GM19043 (cell line): ENCODE results near the gene CCER1.

Experiments used
- ATAC-seq: cut with Tn5 transposase; IDR thresholded peaks from one replicate; pipeline ENCODE4 v1.9.1; 2021; ENCODE audit warnings: low read depth; ENCODE audit not compliant: unreplicated experiment

Gene CCER1

GRCh38 chr12:90969346-90969745 lies 14.4 kb upstream of the CCER1 start:
- no peak for ATAC-seq

GRCh38 chr12:90965204-90965603 lies 10.2 kb upstream of the CCER1 start:
- no peak for ATAC-seq

DNA sequence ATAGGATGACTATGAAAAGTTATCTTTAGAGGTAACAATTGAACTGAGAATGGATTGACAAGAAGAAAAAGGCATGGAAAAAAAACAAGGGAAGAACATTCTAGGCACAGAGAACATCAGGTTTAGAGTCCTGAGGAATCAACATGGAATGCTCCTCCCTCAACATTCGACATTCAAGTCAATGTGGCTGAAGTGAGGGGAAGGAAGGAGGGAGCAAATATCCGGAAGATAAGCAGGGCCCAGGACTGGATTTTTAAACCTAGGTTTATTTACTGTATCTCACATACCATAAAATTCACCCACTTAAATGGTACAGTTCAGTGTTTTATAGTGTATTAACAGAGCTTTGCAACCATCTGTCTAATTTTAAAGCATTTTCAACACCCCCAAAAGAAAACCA lies 9.6 kb upstream of the CCER1 start:
- no peak for ATAC-seq

DNA sequence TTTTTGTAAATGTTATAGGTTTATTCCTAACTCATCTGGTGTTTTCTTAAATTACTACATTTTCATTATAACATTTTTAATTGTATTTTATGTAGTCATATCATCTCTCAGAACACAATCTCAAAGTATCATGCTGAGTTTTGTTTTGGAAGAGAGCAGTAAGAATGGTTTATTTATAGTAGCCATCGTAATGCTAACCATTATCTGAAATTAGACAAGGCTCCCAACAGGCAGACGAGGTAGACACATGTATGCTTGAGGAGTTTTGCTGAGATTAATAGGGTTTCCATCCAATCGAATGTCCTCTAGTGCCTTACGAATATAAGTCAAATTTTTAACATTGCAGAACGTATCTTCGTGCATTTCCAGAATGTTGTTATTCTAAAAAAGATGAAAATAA lies 9.0 kb upstream of the CCER1 start:
- ATAC-seq: no peak

DNA sequence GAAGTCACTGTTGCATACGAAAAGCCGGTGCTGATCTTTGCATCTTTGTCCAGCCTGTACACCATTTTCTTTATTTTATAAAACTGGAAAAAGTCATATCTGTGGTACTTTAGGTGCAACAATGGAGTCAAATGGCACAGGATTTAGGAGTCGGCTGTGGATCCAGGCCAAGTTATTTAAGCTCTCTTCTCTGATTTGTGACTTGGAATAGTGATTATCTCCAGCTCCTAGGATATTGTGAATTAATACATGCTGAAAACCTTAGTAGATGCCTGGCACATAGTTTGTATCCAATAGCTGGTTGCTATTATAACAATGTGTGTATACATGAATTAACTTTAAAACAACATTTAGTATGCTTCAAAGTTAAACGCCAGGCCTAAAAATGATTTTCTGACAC lies 6.2 kb upstream of the CCER1 start:
- ATAC-seq: no peak

GRCh38 chr12:90959538-90960139 lies 4.7 kb upstream of the CCER1 start:
- ATAC-seq: peak; percentile 79

DNA sequence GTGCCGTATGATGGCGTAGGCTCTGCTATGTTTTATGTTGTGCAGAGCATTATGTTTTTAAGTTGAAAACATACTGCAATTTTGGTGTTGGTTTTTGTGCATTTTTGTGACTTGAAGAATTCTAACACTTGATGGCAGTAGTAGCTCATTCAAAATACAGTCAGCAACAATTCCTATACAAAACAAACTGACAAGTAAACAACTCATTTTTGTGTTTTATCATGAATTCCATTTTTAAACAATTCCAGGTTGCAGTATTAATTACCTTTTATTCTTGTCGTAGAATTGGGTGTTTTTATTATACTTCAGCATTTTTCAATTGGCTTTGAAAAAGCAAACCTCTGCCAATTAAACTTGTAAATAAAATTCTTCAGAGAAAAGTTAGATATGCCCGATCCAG lies 4.1 kb upstream of the CCER1 start:
- ATAC-seq: no peak

GRCh38 chr12:90958347-90958746 lies 3.4 kb upstream of the CCER1 start:
- ATAC-seq: no peak

DNA sequence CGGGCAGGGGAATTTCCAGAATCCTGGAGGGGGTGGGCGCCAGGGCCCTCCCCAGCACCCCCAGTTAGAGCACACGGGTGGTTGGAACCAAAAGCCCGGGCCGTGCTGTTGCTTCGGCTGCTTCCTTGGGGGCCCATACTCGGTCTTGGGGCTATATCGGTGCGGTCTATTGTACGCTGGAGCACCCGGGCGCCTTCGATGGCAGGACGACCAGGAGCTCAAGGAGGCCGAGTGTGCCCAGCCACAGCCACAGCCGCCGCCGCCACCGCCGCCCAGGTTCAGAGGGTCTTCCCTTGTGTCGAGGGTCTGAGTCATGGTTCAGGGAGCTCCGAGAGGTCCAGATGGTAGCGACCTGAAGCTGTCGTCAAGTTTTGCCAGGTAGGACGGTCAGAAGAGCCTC lies 548 bp downstream of the CCER1 start:
- ATAC-seq: no peak

- ATAC-seq: no peak
These were observed 987 bp downstream of the CCER1 start for GRCh38 chr12:90953956-90954421.

DNA sequence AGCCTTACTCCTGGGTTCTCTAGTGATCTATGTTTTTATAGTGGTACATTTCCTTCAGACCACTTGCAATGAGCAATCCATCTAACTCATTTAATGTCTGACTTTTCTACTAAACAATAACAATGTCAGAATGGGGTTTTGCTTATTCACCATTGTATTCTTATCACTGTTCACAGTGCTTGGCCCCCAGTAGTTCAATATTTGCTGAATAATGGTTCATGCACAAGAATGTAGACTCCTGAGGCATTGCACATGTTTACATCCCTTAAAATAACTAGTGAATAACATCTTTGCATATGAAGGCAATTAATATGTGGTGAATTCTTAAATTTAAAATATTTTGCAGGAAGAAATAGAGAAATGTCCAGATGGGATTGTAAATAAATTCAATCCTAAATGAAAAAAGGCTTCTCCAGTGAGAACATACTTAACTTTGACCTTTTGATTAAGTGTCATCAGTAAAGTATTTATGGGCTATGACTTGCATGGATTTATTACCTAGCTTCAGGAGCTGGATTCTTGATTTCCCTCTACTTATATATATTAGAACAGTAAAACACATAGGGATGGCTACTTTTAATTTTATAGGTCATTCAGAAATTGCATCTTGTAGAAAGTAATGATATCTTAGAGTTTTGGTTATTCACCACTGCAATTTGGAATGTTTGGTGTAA lies 3.4 kb downstream of the CCER1 start:
- no peak for ATAC-seq

- ATAC-seq: no peak
These were observed 7.1 kb downstream of the CCER1 start for GRCh38 chr12:90947869-90948268.

GRCh38 chr12:90945070-90945649 lies 9.8 kb downstream of the CCER1 start:
- peak; percentile 77 for ATAC-seq

GRCh38 chr12:90943255-90943654 lies 11.7 kb downstream of the CCER1 start:
- ATAC-seq: no peak

GRCh38 chr12:90940872-90941499 lies 14.0 kb downstream of the CCER1 start:
- peak; percentile 46 for ATAC-seq

DNA sequence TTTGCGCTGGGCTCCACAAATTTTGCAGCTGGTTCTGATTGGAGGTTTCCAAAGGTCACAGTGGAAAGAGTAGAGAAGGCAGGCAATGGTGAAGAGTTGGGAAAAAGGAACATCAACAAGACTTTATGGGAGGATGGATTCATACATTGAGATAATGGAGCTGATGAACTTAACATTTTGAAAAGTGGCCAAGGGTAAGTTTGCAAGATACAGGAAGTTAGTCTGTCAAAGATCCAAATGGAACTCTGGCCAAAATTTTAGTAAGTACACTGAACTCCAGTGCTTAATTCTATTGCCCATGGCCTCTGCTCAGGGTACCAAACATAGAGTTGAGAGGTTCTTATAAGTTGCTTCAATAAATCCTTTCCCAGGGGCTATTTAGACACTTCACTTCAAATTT lies 15.6 kb downstream of the CCER1 start:
- ATAC-seq: no peak

- ATAC-seq: no peak
These were observed 16.5 kb downstream of the CCER1 start for GRCh38 chr12:90938451-90938850.

DNA sequence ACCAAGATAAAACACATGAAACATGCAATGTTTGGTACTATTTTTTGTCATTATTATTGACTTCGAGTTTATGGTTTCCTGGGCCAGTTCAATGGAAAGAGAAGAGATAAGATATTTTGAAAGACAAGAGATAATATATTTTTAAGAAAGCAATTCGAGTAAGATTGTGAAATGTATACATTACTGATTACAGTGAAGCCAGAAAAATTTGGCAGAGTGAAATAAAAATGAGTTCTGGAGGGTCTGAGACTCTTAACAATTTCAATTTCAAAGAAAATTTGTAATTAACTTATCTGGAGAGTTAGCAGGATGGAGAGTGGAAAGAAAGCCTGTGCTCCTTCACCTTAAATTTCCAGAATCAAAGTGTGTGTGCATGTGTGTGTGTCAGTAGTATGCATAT lies 17.3 kb downstream of the CCER1 start:
- no peak for ATAC-seq

DNA sequence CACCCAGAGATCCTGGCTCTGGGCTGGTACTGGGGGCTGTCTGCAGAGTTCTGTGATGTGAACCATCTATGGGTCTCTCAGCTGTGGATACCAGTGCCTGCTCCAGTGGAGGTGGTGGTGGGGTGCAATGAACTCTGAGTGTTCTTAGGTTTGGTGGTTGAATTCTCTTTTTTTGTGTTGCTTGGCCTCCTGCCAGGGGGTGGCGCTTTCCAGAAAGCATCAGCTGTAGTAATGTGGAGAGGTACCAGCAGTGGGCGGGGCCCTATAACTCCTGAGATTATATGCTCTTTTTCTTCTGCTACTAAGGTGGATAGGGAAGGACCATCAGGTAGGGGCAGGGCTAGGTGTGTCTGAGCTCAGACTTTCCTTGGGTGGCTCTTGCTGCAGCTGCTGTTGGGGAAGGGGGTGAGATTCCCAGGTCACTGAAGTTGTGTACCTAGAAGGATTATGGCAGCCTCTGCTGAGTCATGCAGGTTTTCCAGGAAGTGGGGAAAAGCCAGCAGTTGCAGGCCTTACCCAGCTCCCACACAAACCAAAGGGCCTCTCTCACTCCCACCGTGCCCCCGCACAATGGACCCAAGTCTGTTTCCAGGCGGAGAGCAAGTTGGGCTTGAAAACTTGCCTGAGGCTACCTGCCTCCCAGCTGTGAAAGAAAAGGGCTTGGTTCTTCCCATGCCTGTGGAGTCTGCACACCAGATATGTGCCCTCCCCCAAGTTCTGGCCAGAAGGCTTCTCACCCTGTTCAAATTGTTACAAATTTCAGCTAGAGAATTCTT lies 18.6 kb downstream of the CCER1 start:
- no peak for ATAC-seq

GRCh38 chr12:90925562-90925961 lies 29.4 kb downstream of the CCER1 start:
- no peak for ATAC-seq

GRCh38 chr12:90924406-90924805 lies 30.6 kb downstream of the CCER1 start:
- no peak for ATAC-seq
